Naive B cell (primary cell): ENCODE measurements around the gene CHFR. TPM values are rescaled to one million over a fixed set of nuclear protein-coding genes. Genes with fewer than 3 reads are reported as not detected.
"Not testable (repeated sequence)": the region's sequence is repeated elsewhere in the genome, so short reads cannot be mapped to it uniquely, and the experiment has no call there.

Experiments used
- ATAC-seq, 2 donors: fragments of 150-1000 bp; cut with Tn5 transposase; 2 replicates each; pipeline ENCODE4 v1.10.0; 2021; ENCODE audit warnings: low read depth in 2 of 2, mild to moderate bottlenecking in 2 of 2, moderate library complexity in 2 of 2
- DNase-seq: peaks from one replicate; pipeline ENCODE4 v3.0.0; 2022
- H3K27ac Mint-ChIP-seq, 6 donors: one replicate each; pipeline ENCODE4 v1.8.0; 2020 to 2022; ENCODE audit warnings: mild to moderate bottlenecking in 6 of 6, mixed read lengths in 6 of 6, moderate library complexity in 5 of 6, inconsistent platforms in 2 of 6
- H3K27me3 Mint-ChIP-seq, 3 donors: one replicate each; pipeline ENCODE4 v1.8.0; 2021 to 2022; ENCODE audit warnings: mixed read lengths in 3 of 3, mild to moderate bottlenecking in 1 of 3
- H3K36me3 Mint-ChIP-seq, 2 donors: one replicate each; pipeline ENCODE4 v1.8.0; 2020 to 2022; ENCODE audit warnings: mixed read lengths in 2 of 2, inconsistent platforms in 1 of 2, mild to moderate bottlenecking in 1 of 2
- H3K4me1 Mint-ChIP-seq, 3 donors: one replicate each; pipeline ENCODE4 v1.8.0; 2020 to 2022; ENCODE audit warnings: mixed read lengths in 3 of 3, inconsistent platforms in 1 of 3, mild to moderate bottlenecking in 1 of 3, moderate library complexity in 1 of 3
- H3K4me3 Mint-ChIP-seq, 8 donors: one replicate each; pipeline ENCODE4 v1.8.0; 2020 to 2022; ENCODE audit warnings: mild to moderate bottlenecking in 8 of 8, mixed read lengths in 8 of 8, moderate library complexity in 8 of 8, inconsistent platforms in 2 of 8
- H3K9me3 Mint-ChIP-seq, 7 donors: one replicate each; pipeline ENCODE4 v1.8.0; 2020 to 2022; ENCODE audit warnings: mixed read lengths in 7 of 7, mild to moderate bottlenecking in 5 of 7, inconsistent platforms in 2 of 7, moderate library complexity in 1 of 7
- polyA plus RNA-seq, 6 donors: library from polyadenylated mRNA; unstranded; fragments of 300-500 nt; fragmentation: Illumina TruSeq; gene quantifications; one replicate each; pipeline ENCODE4 v1.2.3, GENCODE V29; 2021; ENCODE audit warnings: low read depth in 6 of 6

Gene CHFR
- polyA plus RNA-seq, 6 donors from 2014 or later = 15.3 to 27.8 (median 21.1) TPM

- peaks cover 0 to 8% (median 6%) of the 10 kb centered on the region in 3 donors for H3K4me1 Mint-ChIP-seq
- no peak for ATAC-seq
These were observed 39.7 kb downstream of the CHFR start for GRCh38 chr12:132847363-132848356.

GRCh38 chr12:132844681-132845080, 42.7 kb downstream of the CHFR start:
- peaks cover 17 to 21% of the 10 kb centered on the region in 2 donors for H3K36me3 Mint-ChIP-seq
- not testable (repeated sequence) for H3K4me1 Mint-ChIP-seq, DNase-seq, H3K27ac Mint-ChIP-seq, H3K4me3 Mint-ChIP-seq, H3K27me3 Mint-ChIP-seq, H3K9me3 Mint-ChIP-seq, ATAC-seq

More at GRCh38 chr12:132847363-132848356, 39.7 kb downstream of the CHFR start:
- no peak overlapping the region for H3K4me3 Mint-ChIP-seq
- peak overlapping the region in 1 of 6 donors; percentile 59 for H3K27ac Mint-ChIP-seq
- DNase-seq = no peak
- no peaks in the 10 kb centered on the region for H3K9me3 Mint-ChIP-seq
- peaks cover 9 to 11% of the 10 kb centered on the region in 2 donors for H3K36me3 Mint-ChIP-seq
- H3K27me3 Mint-ChIP-seq = no peaks in the 10 kb centered on the region

GRCh38 chr12:132842449-132843045, 44.9 kb downstream of the CHFR start:
- H3K4me1 Mint-ChIP-seq = peaks cover 0 to 4% (median 0%) of the 10 kb centered on the region in 3 donors
- peaks cover 17 to 23% of the 10 kb centered on the region in 2 donors for H3K36me3 Mint-ChIP-seq
- H3K4me3 Mint-ChIP-seq = no peak overlapping the region
- no peaks in the 10 kb centered on the region for H3K27me3 Mint-ChIP-seq
- ATAC-seq (no peak), DNase-seq (no peak)
- H3K27ac Mint-ChIP-seq = peak overlapping the region in 1 of 6 donors; percentile 49
- no peaks in the 10 kb centered on the region for H3K9me3 Mint-ChIP-seq

- Mint-ChIP-seq H3K36me3 (peaks cover 17 to 21% of the 10 kb centered on the region in 2 donors), H3K4me3 (no peak overlapping the region), H3K27ac (no peak overlapping the region), H3K4me1 (peaks cover 4 to 11% (median 4%) of the 10 kb centered on the region in 3 donors), H3K27me3 (no peaks in the 10 kb centered on the region), H3K9me3 (no peaks in the 10 kb centered on the region)
- ATAC-seq = no peak
- no peak for DNase-seq
These were observed 46.3 kb downstream of the CHFR start for GRCh38 chr12:132841151-132841550.

GRCh38 chr12:132840536-132840935, 46.9 kb downstream of the CHFR start:
- Mint-ChIP-seq H3K36me3 (peaks cover 11 to 15% of the 10 kb centered on the region in 2 donors), H3K27me3 (no peaks in the 10 kb centered on the region)
- no peak for ATAC-seq

GRCh38 chr12:132839558-132840235, 47.7 kb downstream of the CHFR start:
- peak overlapping the region in 1 of 6 donors; percentile 76 for H3K27ac Mint-ChIP-seq
- H3K36me3 Mint-ChIP-seq = peaks cover 10 to 15% of the 10 kb centered on the region in 2 donors
- ATAC-seq (no peak), DNase-seq (no peak)
- H3K27me3 Mint-ChIP-seq = no peaks in the 10 kb centered on the region
- H3K4me1 Mint-ChIP-seq = peaks cover 4 to 11% (median 7%) of the 10 kb centered on the region in 3 donors
- no peaks in the 10 kb centered on the region for H3K9me3 Mint-ChIP-seq
- H3K4me3 Mint-ChIP-seq = peak overlapping the region in 1 of 8 donors; percentile 8

More at GRCh38 chr12:132840536-132840935, 46.9 kb downstream of the CHFR start:
- H3K4me1 Mint-ChIP-seq = peaks cover 4 to 11% (median 4%) of the 10 kb centered on the region in 3 donors
- no peak for DNase-seq
- H3K9me3 Mint-ChIP-seq = no peaks in the 10 kb centered on the region
- no peak overlapping the region for H3K4me3 Mint-ChIP-seq
- H3K27ac Mint-ChIP-seq = no peak overlapping the region

GRCh38 chr12:132838410-132839080, 48.9 kb downstream of the CHFR start:
- Mint-ChIP-seq H3K4me3 (no peak overlapping the region), H3K27me3 (no peaks in the 10 kb centered on the region), H3K27ac (no peak overlapping the region), H3K9me3 (no peaks in the 10 kb centered on the region), H3K36me3 (peaks cover 10 to 19% of the 10 kb centered on the region in 2 donors), H3K4me1 (peaks cover 11 to 14% (median 12%) of the 10 kb centered on the region in 3 donors)
- DNase-seq (no peak), ATAC-seq (no peak)

GRCh38 chr12:132837693-132838409, 49.6 kb downstream of the CHFR start:
- Mint-ChIP-seq H3K4me3 (no peak overlapping the region), H3K9me3 (no peaks in the 10 kb centered on the region), H3K27ac (peak overlapping the region in 1 of 6 donors; percentile 50), H3K4me1 (peaks cover 11 to 17% (median 14%) of the 10 kb centered on the region in 3 donors), H3K36me3 (peaks cover 10 to 24% of the 10 kb centered on the region in 2 donors), H3K27me3 (no peaks in the 10 kb centered on the region)
- no peak for ATAC-seq
- DNase-seq = no peak

GRCh38 chr12:132836795-132837331, 50.5 kb downstream of the CHFR start:
- ATAC-seq = no peak

GRCh38 chr12:132836230-132836629, 51.2 kb downstream of the CHFR start:
- H3K36me3 Mint-ChIP-seq = peaks cover under 1 to 18% of the 10 kb centered on the region in 2 donors
- not testable (repeated sequence) for H3K27me3 Mint-ChIP-seq, DNase-seq, ATAC-seq, H3K27ac Mint-ChIP-seq, H3K9me3 Mint-ChIP-seq
- H3K4me1 Mint-ChIP-seq = peaks cover 11 to 17% (median 14%) of the 10 kb centered on the region in 3 donors
- peak overlapping the region in 5 of 8 donors; percentile 25 to 61 (median 36) for H3K4me3 Mint-ChIP-seq

More at GRCh38 chr12:132836795-132837331, 50.5 kb downstream of the CHFR start:
- H3K27me3 Mint-ChIP-seq = no peaks in the 10 kb centered on the region
- peak overlapping the region in 4 of 8 donors; percentile 25 to 61 (median 36) for H3K4me3 Mint-ChIP-seq
- H3K4me1 Mint-ChIP-seq = peaks cover 11 to 17% (median 14%) of the 10 kb centered on the region in 3 donors
- no peak for DNase-seq
- peak overlapping the region in 2 of 6 donors; percentile 68 to 77 for H3K27ac Mint-ChIP-seq
- peaks cover 5 to 18% of the 10 kb centered on the region in 2 donors for H3K36me3 Mint-ChIP-seq
- no peaks in the 10 kb centered on the region for H3K9me3 Mint-ChIP-seq

GRCh38 chr12:132835076-132836025, 52.1 kb downstream of the CHFR start:
- H3K27ac Mint-ChIP-seq = peak overlapping the region in 1 of 6 donors; percentile 75
- H3K27me3 Mint-ChIP-seq = no peaks in the 10 kb centered on the region
- no peak for DNase-seq
- peaks cover 11 to 17% (median 14%) of the 10 kb centered on the region in 3 donors for H3K4me1 Mint-ChIP-seq
- H3K36me3 Mint-ChIP-seq = peaks cover 0 to 18% of the 10 kb centered on the region in 2 donors
- H3K9me3 Mint-ChIP-seq = no peaks in the 10 kb centered on the region
- ATAC-seq = no peak
- H3K4me3 Mint-ChIP-seq = peak overlapping the region in 3 of 8 donors; percentile 25 to 61 (median 52)
